GM21737 (cell line): ENCODE results near the gene RFX3.

Source experiments
- ATAC-seq: cut with Tn5 transposase; IDR thresholded peaks from one replicate; pipeline ENCODE4 v1.9.1; 2021; ENCODE audit warnings: mild to moderate bottlenecking, moderate library complexity; ENCODE audit not compliant: unreplicated experiment

The RFX3 gene

GRCh38 chr9:3525836-3526164 lies at the start of gene RFX3:
RFX3 (minus strand) TSS chr9:3526001; CDS start chr9:3395588, 130,413 bp downstream.
- peak; percentile 51 for ATAC-seq

- no peak for ATAC-seq
These were observed 45.7 kb upstream of the RFX3 start for GRCh38 chr9:3571500-3571899.

GRCh38 chr9:3569529-3569928 lies 43.7 kb upstream of the RFX3 start:
- no peak for ATAC-seq

GRCh38 chr9:3567988-3568387 lies 42.2 kb upstream of the RFX3 start:
- no peak for ATAC-seq

GRCh38 chr9:3553076-3553765 lies 27.4 kb upstream of the RFX3 start:
- ATAC-seq = no peak

GRCh38 chr9:3549225-3549624 lies 23.4 kb upstream of the RFX3 start:
- ATAC-seq = no peak

- no peak for ATAC-seq
These were observed 22.8 kb upstream of the RFX3 start for GRCh38 chr9:3548648-3549047.

- no peak for ATAC-seq
These were observed 15.4 kb upstream of the RFX3 start for GRCh38 chr9:3541206-3541605.

GRCh38 chr9:3534614-3535404 lies 9.0 kb upstream of the RFX3 start:
- no peak for ATAC-seq

GRCh38 chr9:3532158-3532557 lies 6.4 kb upstream of the RFX3 start:
- ATAC-seq = no peak

- ATAC-seq = no peak
These were observed 2.6 kb upstream of the RFX3 start for GRCh38 chr9:3528451-3528850.

- ATAC-seq = no peak
These were observed 1.5 kb upstream of the RFX3 start for GRCh38 chr9:3526997-3527940.

GRCh38 chr9:3526165-3526996 lies 580 bp upstream of the RFX3 start:
- peak; percentile 51 for ATAC-seq

GRCh38 chr9:3525096-3525835 lies 535 bp downstream of the RFX3 start:
- ATAC-seq = peak; percentile 3

GRCh38 chr9:3521966-3522365 lies 3.8 kb downstream of the RFX3 start:
- ATAC-seq = no peak

- no peak for ATAC-seq
These were observed 5.2 kb downstream of the RFX3 start for GRCh38 chr9:3520564-3520963.

GRCh38 chr9:3517377-3518048 lies 8.3 kb downstream of the RFX3 start:
- ATAC-seq = no peak

GRCh38 chr9:3516667-3517330 lies 9.0 kb downstream of the RFX3 start:
- no peak for ATAC-seq

- ATAC-seq = no peak
These were observed 10.4 kb downstream of the RFX3 start for GRCh38 chr9:3515405-3515804.
